Upper lobe of left lung (tissue), 4 donors: Measurements from ENCODE around the gene ANO4.

Source experiments
- CTCF ChIP-seq, 6 experiments: fragments of 450-650 bp in 4 of 6; fragments of 200-600 bp in 2 of 6; sonication (generic) in 2 of 6; IDR thresholded peaks; one replicate each; pipeline ENCODE4 v1.5.1; 2016 to 2019; ENCODE audit warnings: antibody characterized with exemption in 6 of 6
- POLR2A ChIP-seq, 4 donors: fragments of 450-650 bp; IDR thresholded peaks; one replicate each; pipeline ENCODE4 v1.5.1; 2016 to 2017; ENCODE audit warnings: antibody characterized with exemption in 4 of 4, mild to moderate bottlenecking in 2 of 4
- POLR2AphosphoS5 ChIP-seq, 2 donors: sonication (generic); formaldehyde crosslinking; IDR thresholded peaks; one replicate each; pipeline ENCODE4 v1.5.1; 2017; ENCODE audit warnings: antibody characterized with exemption in 2 of 2

- no peak for TF ChIP-seq POLR2AphosphoS5 (IDR thresholded peaks at IDR 0.05)
- no peak for TF ChIP-seq POLR2A (IDR thresholded peaks at IDR 0.05)
- no peak for TF ChIP-seq CTCF (IDR thresholded peaks at IDR 0.05)
These were observed 39.4 kb upstream of the ANO4 start for GRCh38 chr12:100755186-100755585.
